HEK293T (cell line): Measurements from ENCODE around the gene ZDHHC14.

Experiments used
- CTCF ChIA-PET: fragments of 350-600 bp; formaldehyde crosslinking; extraction: SDS; loops from one replicate; lab custom pipeline; 2021; ENCODE audit warnings: antibody characterized with exemption, inconsistent platforms; lab: Yijun Ruan, JAX
- POLR2A ChIA-PET: fragments of 350-600 bp; formaldehyde crosslinking; extraction: SDS; loops from one replicate; lab custom pipeline; 2020; ENCODE audit warnings: antibody characterized with exemption, inconsistent platforms; lab: Yijun Ruan, JAX
- DNase-seq: peaks from one replicate; pipeline ENCODE4 v3.0.0; 2012; ENCODE audit warnings: mixed read lengths; ENCODE audit errors: extremely low spot score
- ARNT ChIP-seq: fragments of 450-650 bp; IDR thresholded peaks from 2 replicates; pipeline ENCODE4 v1.6.1; 2017; ENCODE audit warnings: mild to moderate bottlenecking
- BHLHE40 ChIP-seq: fragments of 450-650 bp; IDR thresholded peaks from 2 replicates; pipeline ENCODE4 v1.6.1; 2016; ENCODE audit warnings: mild to moderate bottlenecking, moderate library complexity, borderline replicate concordance
- CTBP1 ChIP-seq: fragments of 450-650 bp; IDR thresholded peaks from 2 replicates; pipeline ENCODE4 v1.6.1; 2016; ENCODE audit warnings: borderline replicate concordance
- ELF4 ChIP-seq: fragments of 450-650 bp; IDR thresholded peaks from 2 replicates; pipeline ENCODE4 v1.6.1; 2017; ENCODE audit warnings: antibody characterized with exemption
- FOXA1 ChIP-seq: fragments of 450-650 bp; IDR thresholded peaks from 2 replicates; pipeline ENCODE4 v1.6.1; 2016; ENCODE audit warnings: mild to moderate bottlenecking
- FOXK2 ChIP-seq: fragments of 450-650 bp; IDR thresholded peaks from 2 replicates; pipeline ENCODE4 v1.6.1; 2016; ENCODE audit warnings: mild to moderate bottlenecking
- FOXM1 ChIP-seq: fragments of 450-650 bp; IDR thresholded peaks from 2 replicates; pipeline ENCODE4 v1.6.1; 2017; ENCODE audit warnings: mild to moderate bottlenecking, borderline replicate concordance
- HDGF ChIP-seq: fragments of 450-650 bp; IDR thresholded peaks from 2 replicates; pipeline ENCODE4 v1.6.1; 2017; ENCODE audit warnings: antibody characterized with exemption, borderline replicate concordance
- L3MBTL2 ChIP-seq: fragments of 450-650 bp; conservative IDR thresholded peaks from 2 replicates; pipeline ENCODE4 v1.6.1; 2016; ENCODE audit warnings: mild to moderate bottlenecking
- LEF1 ChIP-seq: fragments of 450-650 bp; IDR thresholded peaks from 2 replicates; pipeline ENCODE4 v1.6.1; 2017; ENCODE audit warnings: mild to moderate bottlenecking, borderline replicate concordance
- NFRKB ChIP-seq: fragments of 450-650 bp; IDR thresholded peaks from 2 replicates; pipeline ENCODE4 v1.6.1; 2016; ENCODE audit warnings: mild to moderate bottlenecking, moderate library complexity
- SP1 ChIP-seq: fragments of 450-650 bp; IDR thresholded peaks from 2 replicates; pipeline ENCODE4 v1.6.1; 2017
- SUZ12 ChIP-seq: fragments of 450-650 bp; IDR thresholded peaks from 2 replicates; pipeline ENCODE4 v1.6.1; 2016; ENCODE audit warnings: mild to moderate bottlenecking
- TARDBP ChIP-seq: fragments of 450-650 bp; IDR thresholded peaks from 2 replicates; pipeline ENCODE4 v1.6.1; 2016
- ZNF384 ChIP-seq: fragments of 450-650 bp; IDR thresholded peaks from 2 replicates; pipeline ENCODE4 v1.6.1; 2016
- TF ChIP-seq, protein P1 (sequence below): fragments of 450-650 bp; IDR thresholded peaks from 2 replicates; pipeline ENCODE4 v1.6.1; 2016

The ZDHHC14 gene

DNA sequence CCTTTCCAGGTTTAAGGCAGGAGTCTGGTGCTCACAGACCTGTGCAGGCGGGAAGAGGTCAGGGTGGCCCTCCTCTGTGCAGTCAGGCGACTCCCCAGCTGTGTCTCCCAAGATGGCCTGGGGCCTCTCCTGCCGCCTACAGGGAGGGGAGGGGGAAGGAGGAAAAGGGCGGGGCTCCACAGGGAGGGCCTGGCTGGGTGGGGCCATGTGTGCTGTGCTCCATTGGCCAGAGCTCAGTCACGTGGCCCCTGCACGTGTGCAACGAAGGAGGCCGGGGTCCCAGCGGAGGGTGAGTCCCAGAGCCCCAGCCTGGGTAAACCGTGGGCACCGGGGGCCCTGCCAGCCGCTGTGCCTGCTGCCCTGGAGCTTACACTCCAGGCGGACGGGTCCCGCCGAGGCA, 211.6 kb downstream of the ZDHHC14 start:
- no peak for TF ChIP-seq TARDBP
- no peak for TF ChIP-seq SUZ12
- no peak for TF ChIP-seq CTBP1
- no peak for TF ChIP-seq FOXM1
- TF ChIP-seq NFRKB = no peak
- TF ChIP-seq ELF4 = no peak
- TF ChIP-seq ZNF384 = no peak
- no peak for TF ChIP-seq SP1
- TF ChIP-seq, protein P1, sequence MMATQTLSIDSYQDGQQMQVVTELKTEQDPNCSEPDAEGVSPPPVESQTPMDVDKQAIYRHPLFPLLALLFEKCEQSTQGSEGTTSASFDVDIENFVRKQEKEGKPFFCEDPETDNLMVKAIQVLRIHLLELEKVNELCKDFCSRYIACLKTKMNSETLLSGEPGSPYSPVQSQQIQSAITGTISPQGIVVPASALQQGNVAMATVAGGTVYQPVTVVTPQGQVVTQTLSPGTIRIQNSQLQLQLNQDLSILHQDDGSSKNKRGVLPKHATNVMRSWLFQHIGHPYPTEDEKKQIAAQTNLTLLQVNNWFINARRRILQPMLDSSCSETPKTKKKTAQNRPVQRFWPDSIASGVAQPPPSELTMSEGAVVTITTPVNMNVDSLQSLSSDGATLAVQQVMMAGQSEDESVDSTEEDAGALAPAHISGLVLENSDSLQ = no peak
- no peak for TF ChIP-seq L3MBTL2
- CTCF ChIA-PET = interaction anchor here (0.6 kb wide), 1 partner anchor 50 kb away, joined by 4 read pairs; no protein-coding TSS in a partner anchor
- DNase-seq = no peak
- POLR2A ChIA-PET = no interaction called here

DNA sequence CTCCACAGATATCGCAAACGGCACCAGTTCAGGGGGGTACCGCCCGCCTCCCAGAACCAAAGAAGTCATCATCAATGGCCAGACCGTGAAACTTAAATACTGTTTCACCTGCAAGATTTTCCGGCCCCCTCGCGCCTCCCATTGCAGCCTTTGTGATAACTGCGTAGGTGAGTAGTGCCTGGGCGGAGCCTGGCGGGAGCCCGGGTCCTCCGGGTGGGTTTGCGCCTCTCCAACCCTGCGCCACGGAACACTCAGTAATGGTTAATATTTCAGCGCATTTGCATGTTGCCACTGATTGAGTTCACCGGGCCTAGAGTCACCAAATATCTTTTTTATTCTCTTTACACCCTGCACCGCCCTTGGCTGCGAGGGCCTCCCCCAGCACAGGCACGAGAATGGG, 212.0 kb downstream of the ZDHHC14 start:
- no peak for DNase-seq
- TF ChIP-seq ZNF384 (no peak), SUZ12 (no peak), FOXM1 (no peak), CTBP1 (no peak), HDGF (no peak), LEF1 (no peak), FOXA1 (no peak)
- ChIA-PET CTCF (no interaction called here), POLR2A (interaction anchor here (1.4 kb wide), 1 partner anchor 269 kb away, joined by 3 read pairs; the partner anchor contains the start of gene TMEM242)

DNA sequence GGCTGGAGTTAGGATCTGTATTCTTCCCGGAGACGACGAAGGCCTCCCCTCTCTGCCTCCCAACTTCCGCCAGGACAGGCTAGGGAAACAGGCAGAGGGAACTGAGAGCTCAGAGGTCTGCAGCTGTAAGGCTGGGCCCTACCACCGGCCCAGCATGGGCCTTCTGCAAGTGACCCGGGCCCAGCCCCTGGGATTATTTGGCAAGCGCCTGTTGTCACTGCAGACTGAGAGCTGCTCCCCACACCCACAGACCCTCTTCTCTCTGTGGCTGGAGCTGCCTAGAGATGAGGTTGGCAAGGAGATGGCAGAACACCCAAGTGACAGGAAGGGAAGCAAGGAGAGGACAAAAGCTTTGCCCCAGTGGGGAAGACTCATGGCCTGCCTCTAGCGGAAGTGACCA, 212.6 kb downstream of the ZDHHC14 start:
- ChIA-PET CTCF (no interaction called here), POLR2A (interaction anchor here (1.4 kb wide), 1 partner anchor 270 kb away, joined by 3 read pairs; the partner anchor contains the start of gene TMEM242)
- DNase-seq = no peak
- TF ChIP-seq SP1 (no peak), ELF4 (no peak), LEF1 (no peak), FOXM1 (no peak), HDGF (no peak), NFRKB (no peak), L3MBTL2 (no peak)
- TF ChIP-seq, protein P1 = no peak

DNA sequence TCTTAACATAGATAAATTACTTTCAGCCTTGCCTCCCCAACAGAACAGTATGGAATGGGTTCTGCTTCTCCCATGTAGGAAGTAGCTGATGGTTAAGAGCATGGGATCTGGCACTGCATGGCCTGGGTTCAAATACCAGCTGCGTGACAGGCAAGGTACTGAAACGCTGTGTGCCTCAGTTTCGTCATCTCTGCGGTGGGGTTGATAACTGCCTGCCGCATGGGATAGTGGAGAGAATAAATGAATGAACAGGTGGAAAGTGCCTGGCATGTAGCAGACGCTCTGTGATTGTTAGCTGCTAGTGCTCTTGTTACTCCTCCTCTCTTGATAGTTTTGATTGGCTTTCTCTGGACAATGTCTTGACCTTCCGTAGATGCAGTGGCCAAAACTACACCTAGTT, 213.3 kb downstream of the ZDHHC14 start:
- no peak for TF ChIP-seq LEF1
- TF ChIP-seq, protein P1 = no peak
- TF ChIP-seq ZNF384 = no peak
- no peak for TF ChIP-seq HDGF
- no peak for TF ChIP-seq TARDBP
- TF ChIP-seq SUZ12 = no peak
- TF ChIP-seq FOXM1 = no peak
- TF ChIP-seq FOXA1 = no peak
- TF ChIP-seq ELF4 = no peak
- TF ChIP-seq L3MBTL2 = no peak
- no peak for TF ChIP-seq BHLHE40
- TF ChIP-seq ARNT = no peak
- ChIA-PET CTCF (no interaction called here), POLR2A (interaction anchor here (1.4 kb wide), 1 partner anchor 271 kb away, joined by 3 read pairs; the partner anchor contains the start of gene TMEM242)
- no peak for DNase-seq

DNA sequence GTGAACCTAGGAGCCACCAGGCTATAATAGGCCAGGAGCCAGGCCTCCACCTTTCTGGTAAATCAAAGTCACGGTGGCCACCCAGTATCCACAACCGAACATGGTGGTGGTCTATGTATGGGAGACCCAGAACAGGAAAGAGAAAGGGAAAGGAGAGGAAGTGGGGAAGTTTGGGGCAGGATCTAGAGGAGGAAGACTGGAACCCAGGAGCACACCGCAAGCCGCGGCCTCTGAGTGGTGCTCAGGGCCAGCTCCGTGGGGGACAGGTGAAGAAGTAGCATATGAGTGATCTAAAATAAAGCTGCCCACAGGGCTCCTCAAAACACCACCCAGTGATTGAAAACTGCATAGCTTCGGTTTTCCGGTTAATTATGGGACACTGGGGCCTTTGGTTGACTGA, 214.8 kb downstream of the ZDHHC14 start:
- TF ChIP-seq FOXA1 = no peak
- ChIA-PET CTCF (no interaction called here), POLR2A (no interaction called here)
- DNase-seq = no peak

DNA sequence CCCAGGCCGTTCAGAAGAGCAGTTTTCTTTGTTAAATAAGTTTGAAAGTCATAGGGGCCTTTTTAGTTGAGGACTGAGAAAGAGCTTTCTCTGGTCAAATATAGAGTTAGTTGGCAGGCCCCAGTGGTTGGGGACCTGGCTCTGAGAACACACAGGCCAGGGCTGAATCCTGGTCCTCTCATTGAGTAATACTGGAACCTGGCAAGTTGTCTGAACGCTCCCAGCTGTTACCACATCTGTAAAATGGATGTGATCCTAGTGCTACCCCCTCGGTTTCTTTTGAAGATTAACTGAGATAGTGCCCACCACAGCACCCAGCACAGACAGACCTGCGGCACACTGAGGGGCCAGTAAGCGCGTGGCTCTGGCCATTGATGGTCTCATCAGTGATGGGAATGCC, 215.5 kb downstream of the ZDHHC14 start:
- DNase-seq = no peak
- CTCF ChIA-PET = no interaction called here
- TF ChIP-seq FOXK2 (no peak), FOXA1 (no peak), ELF4 (no peak), SP1 (no peak), ZNF384 (no peak), L3MBTL2 (no peak), TARDBP (no peak), CTBP1 (no peak), HDGF (no peak), NFRKB (no peak), BHLHE40 (no peak), FOXM1 (no peak), LEF1 (no peak), SUZ12 (no peak), ARNT (no peak)
- TF ChIP-seq, protein P1 = no peak
- POLR2A ChIA-PET = no interaction called here
